Activated CD4-positive, alpha-beta memory T cell treated with anti-CD3 and anti-CD28 coated beads, Interleukin-2, amount 10 ng/mL, durations not matched to agents 7 days and 5 days (primary cell): Measurements from ENCODE around the gene EXT2. TPM values are rescaled to one million over a fixed set of nuclear protein-coding genes. Genes with fewer than 3 reads are reported as not detected.

Experiments used
- CTCF ChIA-PET: fragments of 350-600 bp; sonication (Branson Sonifier 250); formaldehyde crosslinking; loops from one replicate; lab custom pipeline; 2021; ENCODE audit warnings: antibody characterized with exemption, inconsistent platforms; lab: Charles Lee
- POLR2A ChIA-PET: fragments of 350-600 bp; sonication (Branson Sonifier 250); formaldehyde crosslinking; loops from one replicate; lab custom pipeline; 2021; ENCODE audit warnings: antibody characterized with exemption; lab: Charles Lee
- DNase-seq: peaks from one replicate; pipeline ENCODE4 v3.0.0-alpha.2; 2020
- H3K27ac Mint-ChIP-seq: one replicate; pipeline ENCODE4 v1.8.0; 2021; ENCODE audit warnings: mild to moderate bottlenecking, mixed read lengths
- H3K27me3 Mint-ChIP-seq: one replicate; pipeline ENCODE4 v1.8.0; 2021; ENCODE audit warnings: mixed read lengths
- H3K36me3 Mint-ChIP-seq: one replicate; pipeline ENCODE4 v1.8.0; 2021; ENCODE audit warnings: low read depth, mixed read lengths
- H3K4me1 Mint-ChIP-seq: one replicate; pipeline ENCODE4 v1.8.0; 2021; ENCODE audit warnings: mixed read lengths
- H3K4me3 Mint-ChIP-seq: one replicate; pipeline ENCODE4 v1.8.0; 2021; ENCODE audit warnings: mild to moderate bottlenecking, mixed read lengths
- H3K9me3 Mint-ChIP-seq: one replicate; pipeline ENCODE4 v1.8.0; 2021; ENCODE audit warnings: mixed read lengths
- total RNA-seq, 2 experiments: library from RNA; stranded (reverse); gene quantifications; one replicate each; pipeline ENCODE4 v1.2.3, GENCODE V29; 2021

Gene EXT2
- total RNA-seq, 2 experiments from 2014 or later = 24.5 to 26.0 TPM

GRCh38 chr11:44162004-44162403, 66.5 kb downstream of the EXT2 start:
- no peak for DNase-seq
- peaks cover 16% of the 10 kb centered on the region for H3K36me3 Mint-ChIP-seq
- H3K27ac Mint-ChIP-seq = no peak overlapping the region
- POLR2A ChIA-PET = no interaction called here
- CTCF ChIA-PET = no interaction called here
- no peak overlapping the region for H3K4me3 Mint-ChIP-seq
- no peaks in the 10 kb centered on the region for H3K9me3 Mint-ChIP-seq
- peaks cover 4% of the 10 kb centered on the region for H3K4me1 Mint-ChIP-seq
- H3K27me3 Mint-ChIP-seq = no peaks in the 10 kb centered on the region

GRCh38 chr11:44162662-44163061, 67.2 kb downstream of the EXT2 start:
- Mint-ChIP-seq H3K27me3 (no peaks in the 10 kb centered on the region), H3K9me3 (no peaks in the 10 kb centered on the region), H3K36me3 (peaks cover 16% of the 10 kb centered on the region), H3K4me3 (no peak overlapping the region), H3K27ac (no peak overlapping the region), H3K4me1 (peaks cover 4% of the 10 kb centered on the region)
- DNase-seq = no peak
- CTCF ChIA-PET = no interaction called here
- POLR2A ChIA-PET = no interaction called here

GRCh38 chr11:44165432-44165831, 70.0 kb downstream of the EXT2 start:
- Mint-ChIP-seq H3K27ac (no peak overlapping the region), H3K27me3 (no peaks in the 10 kb centered on the region), H3K4me1 (no peaks in the 10 kb centered on the region), H3K9me3 (no peaks in the 10 kb centered on the region), H3K36me3 (peaks cover 1% of the 10 kb centered on the region), H3K4me3 (no peak overlapping the region)
- ChIA-PET POLR2A (no interaction called here), CTCF (no interaction called here)
- DNase-seq = no peak

GRCh38 chr11:44167046-44167445, 71.6 kb downstream of the EXT2 start:
- H3K4me1 Mint-ChIP-seq = no peaks in the 10 kb centered on the region
- DNase-seq = no peak
- H3K27ac Mint-ChIP-seq = no peak overlapping the region
- ChIA-PET POLR2A (no interaction called here), CTCF (no interaction called here)
- no peaks in the 10 kb centered on the region for H3K9me3 Mint-ChIP-seq
- H3K36me3 Mint-ChIP-seq = no peaks in the 10 kb centered on the region
- no peak overlapping the region for H3K4me3 Mint-ChIP-seq
- no peaks in the 10 kb centered on the region for H3K27me3 Mint-ChIP-seq

GRCh38 chr11:44171518-44171917, 76.0 kb downstream of the EXT2 start:
- no peak for DNase-seq
- ChIA-PET CTCF (no interaction called here), POLR2A (no interaction called here)
- Mint-ChIP-seq H3K4me1 (no peaks in the 10 kb centered on the region), H3K27me3 (no peaks in the 10 kb centered on the region), H3K9me3 (no peaks in the 10 kb centered on the region), H3K27ac (no peak overlapping the region), H3K4me3 (no peak overlapping the region), H3K36me3 (peaks cover 3% of the 10 kb centered on the region)

- Mint-ChIP-seq H3K4me1 (no peaks in the 10 kb centered on the region), H3K27ac (no peak overlapping the region), H3K4me3 (no peak overlapping the region), H3K9me3 (no peaks in the 10 kb centered on the region), H3K27me3 (no peaks in the 10 kb centered on the region), H3K36me3 (peaks cover 3% of the 10 kb centered on the region)
- no peak for DNase-seq
- ChIA-PET POLR2A (no interaction called here), CTCF (no interaction called here)
Measured at GRCh38 chr11:44172966-44173365, 77.5 kb downstream of the EXT2 start.

- Mint-ChIP-seq H3K9me3 (no peaks in the 10 kb centered on the region), H3K27ac (no peak overlapping the region), H3K4me1 (no peaks in the 10 kb centered on the region), H3K4me3 (no peak overlapping the region), H3K27me3 (no peaks in the 10 kb centered on the region), H3K36me3 (peaks cover 3% of the 10 kb centered on the region)
- DNase-seq = no peak
- ChIA-PET CTCF (no interaction called here), POLR2A (no interaction called here)
Measured at GRCh38 chr11:44174842-44175241, 79.4 kb downstream of the EXT2 start.

GRCh38 chr11:44176546-44177213, 81.2 kb downstream of the EXT2 start:
- Mint-ChIP-seq H3K27ac (no peak overlapping the region), H3K36me3 (peaks cover 3% of the 10 kb centered on the region), H3K4me3 (no peak overlapping the region), H3K9me3 (no peaks in the 10 kb centered on the region), H3K4me1 (no peaks in the 10 kb centered on the region), H3K27me3 (no peaks in the 10 kb centered on the region)
- ChIA-PET POLR2A (no interaction called here), CTCF (interaction anchor here (1.0 kb wide), 1 partner anchor 13 kb away, joined by 3 read pairs; no protein-coding TSS in a partner anchor)
- DNase-seq = no peak

- H3K4me3 Mint-ChIP-seq = no peak overlapping the region
- H3K36me3 Mint-ChIP-seq = peaks cover 3% of the 10 kb centered on the region
- H3K27ac Mint-ChIP-seq = no peak overlapping the region
- POLR2A ChIA-PET = interaction anchor here (1.5 kb wide), 1 partner anchor 14 kb away, joined by 4 read pairs; no protein-coding TSS in a partner anchor
- no peaks in the 10 kb centered on the region for H3K9me3 Mint-ChIP-seq
- CTCF ChIA-PET = interaction anchor here (1.0 kb wide), 1 partner anchor 14 kb away, joined by 3 read pairs; no protein-coding TSS in a partner anchor
- no peak for DNase-seq
- H3K4me1 Mint-ChIP-seq = no peaks in the 10 kb centered on the region
- H3K27me3 Mint-ChIP-seq = no peaks in the 10 kb centered on the region
Measured at GRCh38 chr11:44177905-44178304, 82.4 kb downstream of the EXT2 start.

- no peaks in the 10 kb centered on the region for H3K9me3 Mint-ChIP-seq
- ChIA-PET CTCF (no interaction called here), POLR2A (interaction anchor here (1.5 kb wide), 1 partner anchor 14 kb away, joined by 4 read pairs; no protein-coding TSS in a partner anchor)
- H3K36me3 Mint-ChIP-seq = no peaks in the 10 kb centered on the region
- no peak overlapping the region for H3K27ac Mint-ChIP-seq
- no peak for DNase-seq
- no peak overlapping the region for H3K4me3 Mint-ChIP-seq
- H3K27me3 Mint-ChIP-seq = no peaks in the 10 kb centered on the region
- H3K4me1 Mint-ChIP-seq = no peaks in the 10 kb centered on the region
Measured at GRCh38 chr11:44178381-44178780, 82.9 kb downstream of the EXT2 start.

- ChIA-PET CTCF (no interaction called here), POLR2A (interaction anchor here (1.5 kb wide), 1 partner anchor 13 kb away, joined by 4 read pairs; no protein-coding TSS in a partner anchor)
- H3K36me3 Mint-ChIP-seq = peaks cover 4% of the 10 kb centered on the region
- DNase-seq = no peak
- H3K27me3 Mint-ChIP-seq = no peaks in the 10 kb centered on the region
- H3K4me1 Mint-ChIP-seq = no peaks in the 10 kb centered on the region
- no peak overlapping the region for H3K4me3 Mint-ChIP-seq
- H3K27ac Mint-ChIP-seq = no peak overlapping the region
- no peaks in the 10 kb centered on the region for H3K9me3 Mint-ChIP-seq
Measured at GRCh38 chr11:44179173-44179572, 83.7 kb downstream of the EXT2 start.

GRCh38 chr11:44180107-44180506, 84.6 kb downstream of the EXT2 start:
- no peak for DNase-seq
- Mint-ChIP-seq H3K9me3 (no peaks in the 10 kb centered on the region), H3K4me3 (no peak overlapping the region), H3K27ac (no peak overlapping the region), H3K4me1 (peaks cover 4% of the 10 kb centered on the region), H3K27me3 (no peaks in the 10 kb centered on the region), H3K36me3 (peaks cover 4% of the 10 kb centered on the region)
- CTCF ChIA-PET = no interaction called here
- POLR2A ChIA-PET = no interaction called here

GRCh38 chr11:44185522-44185921, 90.0 kb downstream of the EXT2 start:
- peaks cover 23% of the 10 kb centered on the region for H3K9me3 Mint-ChIP-seq
- peaks cover 40% of the 10 kb centered on the region for H3K36me3 Mint-ChIP-seq
- no peaks in the 10 kb centered on the region for H3K27me3 Mint-ChIP-seq
- H3K27ac Mint-ChIP-seq = no peak overlapping the region
- ChIA-PET POLR2A (no interaction called here), CTCF (no interaction called here)
- H3K4me3 Mint-ChIP-seq = no peak overlapping the region
- DNase-seq = no peak
- H3K4me1 Mint-ChIP-seq = peaks cover 16% of the 10 kb centered on the region

GRCh38 chr11:44186321-44186930, 90.9 kb downstream of the EXT2 start:
- Mint-ChIP-seq H3K4me3 (no peak overlapping the region), H3K27ac (no peak overlapping the region), H3K4me1 (peaks cover 22% of the 10 kb centered on the region), H3K36me3 (peaks cover 40% of the 10 kb centered on the region), H3K27me3 (no peaks in the 10 kb centered on the region), H3K9me3 (peaks cover 23% of the 10 kb centered on the region)
- ChIA-PET CTCF (no interaction called here), POLR2A (no interaction called here)
- no peak for DNase-seq
